Spleen (tissue), 11 donors: ENCODE data around the gene PRR7. TPM values are rescaled to one million over a fixed set of nuclear protein-coding genes. Genes with fewer than 3 reads are reported as not detected.

Experiments
- DNase-seq: peaks from one replicate; pipeline ENCODE4 v3.0.0-alpha.2; 2020
- H3K27ac ChIP-seq, 8 donors: fragments of 200-600 bp; sonication (generic) in 7 of 8; 1 replicate in 4 of 8; 2 replicates in 4 of 8; pipeline versions ENCODE4 v1.5.0 to v1.8.0; 2016 to 2021; ENCODE audit warnings: inconsistent platforms in 4 of 8, mild to moderate bottlenecking in 4 of 8, moderate library complexity in 1 of 8
- H3K27me3 ChIP-seq, 7 donors: fragments of 200-600 bp; sonication (generic) in 6 of 7; replicated peaks in 1 of 7; 1 replicate in 4 of 7; 2 replicates in 3 of 7; pipeline versions ENCODE4 v1.5.0 to v1.8.0; 2016 to 2021; ENCODE audit warnings: inconsistent platforms in 3 of 7, mild to moderate bottlenecking in 1 of 7
- H3K36me3 ChIP-seq, 6 donors: fragments of 200-600 bp; sonication (generic) in 5 of 6; 1 replicate in 4 of 6; 2 replicates in 2 of 6; pipeline versions ENCODE4 v1.5.0 to v1.8.0; 2016 to 2021; ENCODE audit warnings: inconsistent platforms in 2 of 6
- H3K4me1 ChIP-seq, 6 donors: fragments of 200-600 bp; sonication (generic) in 5 of 6; 1 replicate in 3 of 6; 2 replicates in 3 of 6; pipeline versions ENCODE4 v1.5.0 to v1.8.0; 2016 to 2021; ENCODE audit warnings: inconsistent platforms in 3 of 6
- H3K4me3 ChIP-seq, 8 donors: fragments of 200-600 bp; sonication (generic) in 7 of 8; 1 replicate in 4 of 8; 2 replicates in 4 of 8; pipeline versions ENCODE4 v1.5.0 to v1.8.0; 2016 to 2021; ENCODE audit warnings: inconsistent platforms in 4 of 8, mild to moderate bottlenecking in 4 of 8, moderate library complexity in 2 of 8
- H3K9me3 ChIP-seq, 8 donors: fragments of 200-600 bp; sonication (generic) in 7 of 8; 1 replicate in 4 of 8; 2 replicates in 4 of 8; pipeline versions ENCODE4 v1.5.0 to v1.8.0; 2016 to 2021; ENCODE audit warnings: inconsistent platforms in 4 of 8
- CTCF ChIP-seq, 11 experiments: fragments of 200-600 bp in 7 of 11; fragments of 450-650 bp in 4 of 11; sonication (generic) in 4 of 11; IDR thresholded peaks in 8 of 11; conservative IDR thresholded peaks in 3 of 11; 1 replicate in 7 of 11; 2 replicates in 4 of 11; pipeline versions ENCODE4 v1.4.0 to v1.8.0; 2016 to 2021; ENCODE audit warnings: antibody characterized with exemption in 11 of 11, inconsistent platforms in 4 of 11, mild to moderate bottlenecking in 1 of 11
- POLR2A ChIP-seq, 3 donors: fragments of 450-650 bp; IDR thresholded peaks; one replicate each; pipeline ENCODE4 v1.5.1; 2017; ENCODE audit warnings: antibody characterized with exemption in 3 of 3, mild to moderate bottlenecking in 1 of 3
- POLR2AphosphoS5 ChIP-seq, 3 donors: sonication (generic); formaldehyde crosslinking; IDR thresholded peaks; one replicate each; pipeline ENCODE4 v1.5.1; 2017; ENCODE audit warnings: antibody characterized with exemption in 3 of 3
- WGBS, 5 donors: extraction: QIAGEN DNeasy Blood & Tissue Kit in 3 of 5; methylation state at CpG; one replicate each; pipeline versions ENCODE4 v1.1.5 to v1.1.7; 2013 to 2018; 5-methylcytosine and 5-hydroxymethylcytosine counted together
- intact Hi-C: fragments of 100-400 bp; cut with DNase I; formaldehyde crosslinking; loops from one replicate; pipeline ENCODE4 v1.15.0; 2023; ENCODE audit warnings: low total_unique reads
- polyA plus RNA-seq, 3 donors: library from polyadenylated mRNA; stranded (reverse); fragments of 200-250 nt; gene quantifications; one replicate each; pipeline ENCODE4 v1.2.1, GENCODE V29; 2013
- total RNA-seq, 7 donors: library from RNA; depleted of rRNA in 3 of 7; stranded (reverse); fragments of >200 nt in 3 of 7; fragmentation: NEBNext Ultra II Directional in 4 of 7; extraction: Animal tissue kit (Norgen Biotek cat#: 25700) in 4 of 7; gene quantifications; one replicate each; pipeline versions ENCODE4 v1.1.0 to v1.2.1, GENCODE V29; 2016 to 2021
- donor health status: healthy with polysubstance abuse.
- donor health status: DM: no; HTN: no; CAD: no; lungs with moderate emphysema.
- donor health status: DM: no; HTN: no; CAD: no.
- donor health status: Bipolar disorder and iron deficiency.
- donor health status: healthy.
- donor health status: DM: no; HTN: no; CAD: no.
- donor health status: DM: yes; HTN: yes; CAD: no.

The PRR7 gene
- total and polyA plus RNA-seq, 10 donors = 1.7 to 5.7 (median 4.6) TPM; not detected in 1

- DNase-seq = no peak
- Histone ChIP-seq H3K36me3 (no peaks in the 10 kb centered on the region), H3K27me3 (peaks cover 0 to 45% (median 41%) of the 10 kb centered on the region in 7 donors), H3K27ac (peak overlapping the region in 7 of 8 donors; percentile 29 to 84 (median 53)), H3K4me1 (peaks cover 33 to 61% (median 51%) of the 10 kb centered on the region in 6 donors), H3K4me3 (peak overlapping the region; percentile 46 to 86 (median 60)), H3K9me3 (no peaks in the 10 kb centered on the region)
- intact Hi-C loops = loop anchor here (5.0 kb wide), 1 partner anchor 48 kb away; no protein-coding TSS in a partner anchor
- TF ChIP-seq CTCF (IDR thresholded peaks at IDR 0.05 in 8 of 11, conservative IDR thresholded peaks at IDR 0.05 in 3 of 11) (no peak), POLR2A (IDR thresholded peaks at IDR 0.05) (no peak), POLR2AphosphoS5 (IDR thresholded peaks at IDR 0.05) (no peak)
- 41 to 45% (median 43%) methylated on average over 12 to 16 of the region's 16 CpGs for WGBS, 5 donors
Measured at GRCh38 chr5:177404641-177405179, 41.9 kb upstream of the PRR7 start.

GRCh38 chr5:177405312-177405711 lies 41.3 kb upstream of the PRR7 start:
- DNase-seq = no peak
- no peaks in the 10 kb centered on the region for H3K36me3 ChIP-seq
- intact Hi-C loops = no loop called here
- WGBS, 5 donors = 74 to 93% (median 88%) methylated on average over 2 of the region's 2 CpGs
- peaks cover 33 to 58% (median 48%) of the 10 kb centered on the region in 6 donors for H3K4me1 ChIP-seq
- TF ChIP-seq POLR2AphosphoS5 (IDR thresholded peaks at IDR 0.05) = no peak
- no peak for TF ChIP-seq POLR2A (IDR thresholded peaks at IDR 0.05)
- TF ChIP-seq CTCF (IDR thresholded peaks at IDR 0.05 in 8 of 11, conservative IDR thresholded peaks at IDR 0.05 in 3 of 11) = no peak
- peaks cover 0 to 39% (median 35%) of the 10 kb centered on the region in 7 donors for H3K27me3 ChIP-seq
- H3K27ac ChIP-seq = peak overlapping the region in 7 of 8 donors; percentile 11 to 84 (median 58)
- peak overlapping the region in 1 of 8 donors; percentile 37 for H3K4me3 ChIP-seq
- H3K9me3 ChIP-seq = no peaks in the 10 kb centered on the region

- TF ChIP-seq POLR2A (IDR thresholded peaks at IDR 0.05) = no peak
- peak; percentile 32 to 61 (median 60) for TF ChIP-seq POLR2AphosphoS5 (IDR thresholded peaks at IDR 0.05)
- peak in 10 of 11 experiments; percentile 17 to 74 (median 52) for TF ChIP-seq CTCF (IDR thresholded peaks at IDR 0.05 in 8 of 11, conservative IDR thresholded peaks at IDR 0.05 in 3 of 11)
- H3K4me3 ChIP-seq = peak overlapping the region in 1 of 8 donors; percentile 37
- 8 to 59% (median 35%) methylated on average over 3 to 5 of the region's 5 CpGs for WGBS, 5 donors
- DNase-seq = peak; percentile 93
- no peaks in the 10 kb centered on the region for H3K36me3 ChIP-seq
- intact Hi-C loops = no loop called here
- H3K4me1 ChIP-seq = peaks cover 33 to 59% (median 46%) of the 10 kb centered on the region in 6 donors
- peak overlapping the region in 7 of 8 donors; percentile 11 to 84 (median 58) for H3K27ac ChIP-seq
- peaks cover 0 to 34% (median 30%) of the 10 kb centered on the region in 7 donors for H3K27me3 ChIP-seq
- no peaks in the 10 kb centered on the region for H3K9me3 ChIP-seq
Measured at GRCh38 chr5:177405805-177406204, 40.8 kb upstream of the PRR7 start.

- Histone ChIP-seq H3K27me3 (no peaks in the 10 kb centered on the region), H3K36me3 (no peaks in the 10 kb centered on the region), H3K4me3 (no peak within 1 kb of the TSS), H3K27ac (peak within 1 kb of the TSS in 3 of 8 donors; percentile 40 to 83 (median 46)), H3K4me1 (peaks cover 13 to 62% (median 31%) of the 10 kb centered on the region in 6 donors), H3K9me3 (no peaks in the 10 kb centered on the region)
- no peak for DNase-seq
- TF ChIP-seq CTCF (IDR thresholded peaks at IDR 0.05 in 8 of 11, conservative IDR thresholded peaks at IDR 0.05 in 3 of 11) (no peak), POLR2AphosphoS5 (IDR thresholded peaks at IDR 0.05) (no peak), POLR2A (IDR thresholded peaks at IDR 0.05) (no peak)
- intact Hi-C loops = no loop called here
- WGBS, 5 donors = 86 to 91% (median 89%) methylated on average over 9 of the region's 9 CpGs
Measured at GRCh38 chr5:177409043-177409801, 37.4 kb upstream of the PRR7 start, which contains the start of gene F12. TSS of gene F12 (minus strand) at chr5:177409564. CDS start at chr5:177409527, 37 bp downstream.
